PFSK-1 (cell line): ENCODE results near the gene CCDC33.

Experiments
- FOXP2 ChIP-seq: optimal IDR thresholded peaks from 2 replicates; pipeline ENCODE3; 2011; ENCODE audit warnings: borderline replicate concordance, control low read depth, inconsistent platforms; ENCODE audit not compliant: insufficient read depth; ENCODE audit errors: extremely low read length, extremely low read depth
- TAF1 ChIP-seq: IDR thresholded peaks from 2 replicates; pipeline ENCODE4 v1.6.1; 2012; ENCODE audit warnings: low read length, control low read depth, borderline replicate concordance; ENCODE audit not compliant: insufficient read depth

DNA sequence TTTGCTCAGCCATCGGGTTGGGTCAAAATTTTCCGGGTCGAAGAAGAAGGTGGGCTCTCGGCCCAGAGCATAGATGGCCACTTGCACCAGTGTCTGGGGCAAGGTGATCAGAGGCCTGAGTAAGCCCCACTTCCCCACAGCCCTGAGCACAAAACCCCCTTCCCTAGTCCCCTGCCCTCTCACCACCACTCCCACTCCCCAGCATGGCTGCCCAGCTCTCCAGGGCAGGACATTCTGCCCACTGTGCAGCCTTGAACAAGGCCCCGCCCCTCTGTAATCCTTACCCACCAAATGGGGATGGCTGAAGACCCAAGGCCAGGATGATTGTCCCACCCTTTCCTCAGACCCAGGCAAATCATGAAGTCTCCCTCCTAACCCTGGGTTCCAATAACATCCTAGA is 102.5 kb downstream of the CCDC33 start:
- TF ChIP-seq FOXP2 = no peak
- TF ChIP-seq TAF1 = no peak
